Endometrial microvascular endothelial cells (primary cell): ENCODE results near the gene NXNL2. TPM values are rescaled to one million over a fixed set of nuclear protein-coding genes. Genes with fewer than 3 reads are reported as not detected.

ENCODE experiments used
- in situ Hi-C: cut with HindIII; loops from 2 replicates; pipeline ENCODE4 v1.10.0; 2017; ENCODE audit warnings: low sequenced_read_pairs, low pct_unique_long_range_greater_than_20kb; ENCODE audit errors: inconsistent ontology term
- total RNA-seq: library from RNA; depleted of rRNA; stranded (reverse); fragments of >200 nt; gene quantifications from one replicate; pipeline ENCODE4 v1.2.3, GENCODE V29; 2015; ENCODE audit errors: inconsistent ontology term

The NXNL2 gene
- total RNA-seq, 1 donor from 2014 or later: not detected

GRCh38 chr9:88529496-88529895 is 5.5 kb upstream of the NXNL2 start:
- in situ Hi-C loops: no loop called here

GRCh38 chr9:88530051-88530450 is 4.9 kb upstream of the NXNL2 start:
- in situ Hi-C loops: no loop called here

- in situ Hi-C loops: no loop called here
Observed at GRCh38 chr9:88531920-88532698, 2.9 kb upstream of the NXNL2 start.

GRCh38 chr9:88533951-88534455 is 975 bp upstream of the NXNL2 start:
- in situ Hi-C loops: no loop called here

GRCh38 chr9:88535226-88536022 is 446 bp downstream of the NXNL2 start:
- in situ Hi-C loops: no loop called here

- in situ Hi-C loops: no loop called here
Observed at GRCh38 chr9:88536023-88536324, 996 bp downstream of the NXNL2 start.

- in situ Hi-C loops: no loop called here
Observed at GRCh38 chr9:88536951-88537760, 2.2 kb downstream of the NXNL2 start.

- in situ Hi-C loops: no loop called here
Observed at GRCh38 chr9:88537761-88538091, 2.7 kb downstream of the NXNL2 start.

GRCh38 chr9:88538311-88539085 is 3.5 kb downstream of the NXNL2 start:
- in situ Hi-C loops: no loop called here

- in situ Hi-C loops: no loop called here
Observed at GRCh38 chr9:88539246-88539645, 4.3 kb downstream of the NXNL2 start.

GRCh38 chr9:88540251-88540763 is 5.3 kb downstream of the NXNL2 start:
- in situ Hi-C loops: no loop called here

GRCh38 chr9:88544245-88544644 is 9.3 kb downstream of the NXNL2 start:
- in situ Hi-C loops: no loop called here

GRCh38 chr9:88551546-88552137 is 16.7 kb downstream of the NXNL2 start:
- in situ Hi-C loops: no loop called here

- in situ Hi-C loops: no loop called here
Observed at GRCh38 chr9:88553350-88553749, 18.4 kb downstream of the NXNL2 start.

GRCh38 chr9:88555268-88555980 is 20.4 kb downstream of the NXNL2 start:
- in situ Hi-C loops: no loop called here

- in situ Hi-C loops: no loop called here
Observed at GRCh38 chr9:88559661-88560060, 24.7 kb downstream of the NXNL2 start.

- in situ Hi-C loops: no loop called here
Observed at GRCh38 chr9:88567870-88568269, 32.9 kb downstream of the NXNL2 start.

GRCh38 chr9:88571419-88571818 is 36.4 kb downstream of the NXNL2 start:
- in situ Hi-C loops: no loop called here
